HL-60 (cell line): ENCODE measurements around the gene DNLZ.

Experiments used
- CTCF ChIP-seq: IDR thresholded peaks from one replicate; pipeline ENCODE4 v1.5.1; 2011; ENCODE audit warnings: low read length, control low read depth, inconsistent platforms; ENCODE audit not compliant: insufficient read depth
- GABPA ChIP-seq: IDR thresholded peaks from 2 replicates; pipeline ENCODE4 v1.6.1; 2012; ENCODE audit warnings: low read depth
- POLR2AphosphoS5 ChIP-seq: IDR thresholded peaks from 2 replicates; pipeline ENCODE4 v1.6.1; 2012; ENCODE audit warnings: low read depth
- REST ChIP-seq: IDR thresholded peaks from 2 replicates; pipeline ENCODE4 v1.6.1; 2012; ENCODE audit warnings: low read depth; ENCODE audit not compliant: insufficient replicate concordance
- SPI1 ChIP-seq: IDR thresholded peaks from 2 replicates; pipeline ENCODE4 v1.6.1; 2012; ENCODE audit warnings: low read depth, mild to moderate bottlenecking, borderline replicate concordance

- no peak for TF ChIP-seq CTCF
- no peak for TF ChIP-seq POLR2AphosphoS5
- no peak for TF ChIP-seq SPI1
- TF ChIP-seq REST = no peak
- TF ChIP-seq GABPA = no peak
These were observed 20.2 kb downstream of the DNLZ start for GRCh38 chr9:136343121-136343883.
